GM12878 (cell line): ENCODE data around the gene GMDS. TPM values are rescaled to one million over a fixed set of nuclear protein-coding genes. Genes with fewer than 3 reads are reported as not detected.

Source experiments
- ATAC-seq: fragments of 200-7000 bp; cut with Tn5 transposase; 3 replicates; pipeline ENCODE4 v1.9.1; 2020; ENCODE audit warnings: mild to moderate bottlenecking, moderate library complexity
- BruUV-seq: library from RNA; stranded (reverse); fragments of 400-500 nt; replicated peaks from 2 replicates; lab custom pipeline; 2021; lab: Mats Ljungman, UMichigan
- CTCF ChIA-PET: fragments of 300-600 bp; sonication (Branson Sonifier 250); formaldehyde crosslinking; extraction: SDS; loops from one replicate; lab custom pipeline; 2021; ENCODE audit warnings: inconsistent platforms; lab: Yijun Ruan, JAX
- POLR2A ChIA-PET: fragments of 350-600 bp; formaldehyde crosslinking; extraction: SDS; loops from one replicate; lab custom pipeline; 2021; ENCODE audit warnings: inconsistent platforms; lab: Charles Lee
- RAD21 ChIA-PET: fragments of 300-600 bp; sonication (Branson Sonifier 250); formaldehyde crosslinking; loops from one replicate; lab custom pipeline; 2023; ENCODE audit warnings: antibody characterized with exemption; ENCODE audit not compliant: unreplicated experiment; lab: Charles Lee
- SMC1A ChIA-PET: fragments of 300-600 bp; sonication (Branson Sonifier 250); formaldehyde crosslinking; loops from one replicate; lab custom pipeline; 2023; ENCODE audit not compliant: unreplicated experiment, uncharacterized antibody; lab: Charles Lee
- DNase-seq: peaks from one replicate; pipeline ENCODE4 v3.0.0-alpha.2; 2011; ENCODE audit warnings: low read depth, low spot score
- FAIRE-seq: peaks from 3 replicates; lab custom pipeline; 2011; peaks lifted over from hg19 to GRCh38; lab: Jason Lieb, UNC
- H2AFZ ChIP-seq: 2 replicates; pipeline ENCODE4 v1.6.0; 2011; ENCODE audit warnings: low read depth, low read length, control low read depth; ENCODE audit not compliant: control insufficient read depth
- H3K27ac ChIP-seq: 2 replicates; pipeline ENCODE4 v1.5.1; 2011; ENCODE audit warnings: control low read depth; ENCODE audit not compliant: control insufficient read depth, insufficient read depth
- H3K27me3 ChIP-seq, 2 experiments: replicated peaks in 1 of 2; 2 replicates each; pipeline versions ENCODE4 v1.6.0 to v1.6.1; 2011; ENCODE audit warnings: low read length in 1 of 2; ENCODE audit not compliant: control insufficient read depth in 2 of 2, insufficient read depth in 2 of 2
- H3K36me3 ChIP-seq, 2 experiments: 2 replicates each; pipeline ENCODE4 v1.5.1; 2011; ENCODE audit warnings: low read length in 1 of 2; ENCODE audit not compliant: control insufficient read depth in 2 of 2, insufficient read depth in 2 of 2
- H3K4me1 ChIP-seq: 2 replicates; pipeline ENCODE4 v1.6.1; 2011; ENCODE audit warnings: mild to moderate bottlenecking, low read length, moderate library complexity, mixed read lengths; ENCODE audit not compliant: control insufficient read depth, insufficient read depth
- H3K4me2 ChIP-seq: 2 replicates; pipeline ENCODE4 v1.6.0; 2011; ENCODE audit warnings: control low read depth; ENCODE audit not compliant: control insufficient read depth, insufficient read depth
- H3K4me3 ChIP-seq: fragments of 200-600 bp; sonication (generic); 2 replicates; pipeline ENCODE4 v1.5.1; 2016
- H3K79me2 ChIP-seq: 2 replicates; pipeline ENCODE4 v1.6.0; 2011; ENCODE audit warnings: low read length; ENCODE audit not compliant: control insufficient read depth, insufficient read depth
- H3K9ac ChIP-seq: 2 replicates; pipeline ENCODE4 v1.8.0; 2011; ENCODE audit warnings: low read length, control low read depth, mixed read lengths; ENCODE audit not compliant: control insufficient read depth, insufficient read depth
- H3K9me3 ChIP-seq: replicated peaks from 3 replicates; pipeline ENCODE4 v1.5.1; 2011; ENCODE audit warnings: mild to moderate bottlenecking, low read length; ENCODE audit not compliant: control insufficient read depth, insufficient read depth
- H4K20me1 ChIP-seq: 2 replicates; pipeline ENCODE4 v1.6.0; 2011; ENCODE audit not compliant: control insufficient read depth, insufficient read depth
- CBX5 ChIP-seq: sonication (generic); IDR thresholded peaks from 2 replicates; pipeline ENCODE4 v1.6.1; 2016; ENCODE audit warnings: low read depth, moderate library complexity, mild to moderate bottlenecking, inconsistent platforms
- E2F4 ChIP-seq: IDR thresholded peaks from 2 replicates; pipeline ENCODE4 v1.6.1; 2012; ENCODE audit warnings: low read depth, low read length, improper control_type of control experiment
- JUND ChIP-seq: IDR thresholded peaks from 2 replicates; pipeline ENCODE4 v1.6.1; 2012; ENCODE audit warnings: low read depth, mild to moderate bottlenecking, low read length, improper control_type of control experiment, moderate library complexity
- MTA3 ChIP-seq: IDR thresholded peaks from 2 replicates; pipeline ENCODE4 v1.6.1; 2012; ENCODE audit warnings: low read length, inconsistent platforms, borderline replicate concordance
- NR2C1 ChIP-seq: fragments of 450-650 bp; IDR thresholded peaks from 2 replicates; pipeline ENCODE4 v1.6.1; 2017; ENCODE audit warnings: antibody characterized with exemption, mild to moderate bottlenecking, moderate library complexity
- ZSCAN29 ChIP-seq: fragments of 450-650 bp; IDR thresholded peaks from 2 replicates; pipeline ENCODE4 v1.6.1; 2017; ENCODE audit warnings: mild to moderate bottlenecking, moderate library complexity
- WGBS: methylation state at CpG from one replicate; pipeline ENCODE4 v1.1.6; 2016; ENCODE audit warnings: low lambda C conversion rate; ENCODE audit not compliant: insufficient replicate concordance, insufficient coverage; ENCODE audit errors: missing lambda C conversion rate; 5-methylcytosine and 5-hydroxymethylcytosine counted together
- in situ Hi-C: fragments of 300-500 bp; cut with MboI; formaldehyde crosslinking; loops from 9 replicates; pipeline ENCODE4 v1.14.3; 2018; ENCODE audit warnings: mixed read lengths
- intact Hi-C: fragments of 100-400 bp; cut with micrococcal nuclease; formaldehyde crosslinking; loops from one replicate; pipeline ENCODE4 v1.14.2; 2022; ENCODE audit not compliant: unreplicated experiment
- polyA plus RNA-seq, 11 experiments: library from polyadenylated mRNA; depleted of rRNA in 4 of 11; unstranded in 6 of 11; stranded (reverse) in 5 of 11; fragments of >200 nt; fragmentation: Nextera tagmentation in 4 of 11; fragmentation: Illumina TruSeq in 1 of 11; extraction: Ambion mirVana in 4 of 11; extraction: Trizol in 1 of 11; gene quantifications; 1 replicate in 1 of 11; 2 replicates in 10 of 11; pipeline versions ENCODE4 v1.2.1 to v1.2.3, GENCODE V29; 2011 to 2016; ENCODE audit warnings: inconsistent platforms in 2 of 11, missing spikeins in 2 of 11, low read depth in 1 of 11
- total RNA-seq, 4 experiments: library from RNA; depleted of rRNA in 3 of 4; stranded (reverse); fragments of >200 nt in 3 of 4; fragmentation: Illumina TruSeq in 1 of 4; extraction: Trizol in 1 of 4; gene quantifications; 2 replicates each; pipeline versions ENCODE4 v1.2.1 to v1.2.3, GENCODE V29; 2013 to 2021

GMDS gene
- total and polyA plus RNA-seq, 10 of the 15 experiments (the other 5 are each of a cell fraction or from before 2014, with no cell fraction given): 0.61 to 53.8 (median 29.3) TPM

GRCh38 chr6:2036710-2037023 is 208.7 kb downstream of the GMDS start:
- Histone ChIP-seq H4K20me1 (no peaks in the 10 kb centered on the region), H3K4me1 (no peaks in the 10 kb centered on the region), H3K4me2 (no peak overlapping the region), H3K9ac (no peak overlapping the region), H3K9me3 (no peaks in the 10 kb centered on the region), H3K27ac (no peak overlapping the region), H2AFZ (no peak overlapping the region), H3K36me3 (no peaks in the 10 kb centered on the region), H3K27me3 (no peaks in the 10 kb centered on the region), H3K4me3 (no peak overlapping the region), H3K79me2 (no peaks in the 10 kb centered on the region)
- ChIA-PET SMC1A (no interaction called here), RAD21 (no interaction called here), CTCF (interaction anchor here (1.5 kb wide), 1 partner anchor 172 kb away, joined by 3 read pairs; no protein-coding TSS in a partner anchor), POLR2A (no interaction called here)
- ATAC-seq (no peak), DNase-seq (no peak), FAIRE-seq (no peak)
- no peak for TF ChIP-seq JUND
- TF ChIP-seq CBX5: no peak
- TF ChIP-seq E2F4: no peak
- TF ChIP-seq ZSCAN29: no peak
- TF ChIP-seq NR2C1: no peak
- no peak for TF ChIP-seq MTA3
- BruUV-seq: no TSS peak
- in situ Hi-C loops: no loop called here
- intact Hi-C loops: no loop called here
- WGBS: 92% methylated on average over 6 of the region's 6 CpGs
